ENCODE measurements around the gene RFX3. TPM values are rescaled to one million over a fixed set of nuclear protein-coding genes. Genes with fewer than 3 reads are reported as not detected.

The RFX3 gene
- total and polyA plus RNA-seq, 2 experiments from 2014 or later: 5.8 to 7.9 TPM

DNA sequence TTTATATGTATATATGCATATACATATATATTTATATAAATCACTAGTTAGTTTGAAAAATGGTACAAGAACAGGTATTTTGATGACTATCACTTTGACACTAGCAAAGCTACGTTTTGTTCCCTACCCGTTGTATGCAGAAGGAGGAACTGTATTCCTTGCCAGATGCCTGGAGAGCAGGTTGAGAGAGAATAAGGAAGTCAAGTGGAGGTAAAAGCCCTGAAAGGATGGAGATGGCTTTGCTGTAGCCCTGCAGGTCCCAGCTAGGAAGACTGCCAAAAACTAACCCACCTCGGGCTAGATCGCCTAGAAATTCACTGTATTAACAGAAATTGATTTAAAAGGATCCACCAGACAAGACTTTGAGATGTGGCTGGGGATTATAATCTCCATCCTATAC lies 229.3 kb downstream of the RFX3 start:
- Histone ChIP-seq H3K4me2 (no peak overlapping the region), H3K79me2 (no peaks in the 10 kb centered on the region), H4K20me1 (ENCODE audit: insufficient read depth, poor library complexity, severe bottlenecking) (no peaks in the 10 kb centered on the region), H3K4me1 (ENCODE audit: insufficient read depth) (no peaks in the 10 kb centered on the region), H3K27ac (no peak overlapping the region), H2AFZ (no peak overlapping the region), H3K4me3 (no peak overlapping the region), H3K9me2 (replicated peaks; ENCODE audit: insufficient read depth) (no peaks in the 10 kb centered on the region), H3K36me3 (replicated peaks; ENCODE audit: insufficient read depth, low read depth) (no peaks in the 10 kb centered on the region), H3K27me3 (no peaks in the 10 kb centered on the region), H3K9me3 (ENCODE audit: low read depth) (no peaks in the 10 kb centered on the region)
- TF ChIP-seq, protein P1, sequence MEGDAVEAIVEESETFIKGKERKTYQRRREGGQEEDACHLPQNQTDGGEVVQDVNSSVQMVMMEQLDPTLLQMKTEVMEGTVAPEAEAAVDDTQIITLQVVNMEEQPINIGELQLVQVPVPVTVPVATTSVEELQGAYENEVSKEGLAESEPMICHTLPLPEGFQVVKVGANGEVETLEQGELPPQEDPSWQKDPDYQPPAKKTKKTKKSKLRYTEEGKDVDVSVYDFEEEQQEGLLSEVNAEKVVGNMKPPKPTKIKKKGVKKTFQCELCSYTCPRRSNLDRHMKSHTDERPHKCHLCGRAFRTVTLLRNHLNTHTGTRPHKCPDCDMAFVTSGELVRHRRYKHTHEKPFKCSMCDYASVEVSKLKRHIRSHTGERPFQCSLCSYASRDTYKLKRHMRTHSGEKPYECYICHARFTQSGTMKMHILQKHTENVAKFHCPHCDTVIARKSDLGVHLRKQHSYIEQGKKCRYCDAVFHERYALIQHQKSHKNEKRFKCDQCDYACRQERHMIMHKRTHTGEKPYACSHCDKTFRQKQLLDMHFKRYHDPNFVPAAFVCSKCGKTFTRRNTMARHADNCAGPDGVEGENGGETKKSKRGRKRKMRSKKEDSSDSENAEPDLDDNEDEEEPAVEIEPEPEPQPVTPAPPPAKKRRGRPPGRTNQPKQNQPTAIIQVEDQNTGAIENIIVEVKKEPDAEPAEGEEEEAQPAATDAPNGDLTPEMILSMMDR (IDR thresholded peaks at IDR 0.05; ENCODE audit: poor library complexity): no peak
- TF ChIP-seq EZH2phosphoT487 (IDR thresholded peaks at IDR 0.05; ENCODE audit: low read depth, severe bottlenecking, unreplicated experiment) (no peak), EZH2 (IDR thresholded peaks at IDR 0.05; ENCODE audit: borderline replicate concordance) (no peak)
- WGBS (ENCODE audit: low lambda C conversion rate, missing lambda C conversion rate): 82% methylated on average over 4 of the region's 4 CpGs
- no peak for DNase-seq (ENCODE audit: low spot score)

DNA sequence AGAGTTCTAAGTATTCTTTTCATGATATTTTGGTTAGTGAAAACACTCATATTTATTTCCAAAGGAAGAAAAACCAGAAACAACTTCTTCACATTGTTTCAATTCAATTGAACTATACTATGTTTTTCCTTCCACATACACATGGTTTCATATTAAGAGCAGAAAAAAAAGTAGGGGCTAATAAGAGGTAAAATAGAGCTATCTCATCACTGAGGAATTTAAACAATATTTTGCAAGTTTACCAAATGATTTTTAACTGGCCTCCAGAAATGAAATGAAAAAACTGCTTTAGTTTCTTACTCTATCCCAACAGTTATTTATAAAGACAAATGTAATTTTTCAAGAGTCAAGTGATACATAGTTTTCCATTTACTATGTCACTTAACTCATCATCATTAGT lies 233.5 kb downstream of the RFX3 start:
- no peaks in the 10 kb centered on the region for H3K36me3 ChIP-seq (replicated peaks; ENCODE audit: insufficient read depth, low read depth)
- H3K9me2 ChIP-seq (replicated peaks; ENCODE audit: insufficient read depth): no peaks in the 10 kb centered on the region
- no peak for DNase-seq (ENCODE audit: low spot score)
- no peak overlapping the region for H3K27ac ChIP-seq
- H2AFZ ChIP-seq: no peak overlapping the region
- no peaks in the 10 kb centered on the region for H3K9me3 ChIP-seq (ENCODE audit: low read depth)
- H4K20me1 ChIP-seq (ENCODE audit: insufficient read depth, poor library complexity, severe bottlenecking): no peaks in the 10 kb centered on the region
- TF ChIP-seq EZH2 (IDR thresholded peaks at IDR 0.05; ENCODE audit: borderline replicate concordance) (no peak), EZH2phosphoT487 (IDR thresholded peaks at IDR 0.05; ENCODE audit: low read depth, severe bottlenecking, unreplicated experiment) (no peak)
- TF ChIP-seq, protein P1 (IDR thresholded peaks at IDR 0.05; ENCODE audit: poor library complexity): no peak
- H3K4me3 ChIP-seq: no peak overlapping the region
- no peak overlapping the region for H3K4me2 ChIP-seq
- H3K4me1 ChIP-seq (ENCODE audit: insufficient read depth): no peaks in the 10 kb centered on the region
- H3K27me3 ChIP-seq: no peaks in the 10 kb centered on the region
- no peaks in the 10 kb centered on the region for H3K79me2 ChIP-seq

DNA sequence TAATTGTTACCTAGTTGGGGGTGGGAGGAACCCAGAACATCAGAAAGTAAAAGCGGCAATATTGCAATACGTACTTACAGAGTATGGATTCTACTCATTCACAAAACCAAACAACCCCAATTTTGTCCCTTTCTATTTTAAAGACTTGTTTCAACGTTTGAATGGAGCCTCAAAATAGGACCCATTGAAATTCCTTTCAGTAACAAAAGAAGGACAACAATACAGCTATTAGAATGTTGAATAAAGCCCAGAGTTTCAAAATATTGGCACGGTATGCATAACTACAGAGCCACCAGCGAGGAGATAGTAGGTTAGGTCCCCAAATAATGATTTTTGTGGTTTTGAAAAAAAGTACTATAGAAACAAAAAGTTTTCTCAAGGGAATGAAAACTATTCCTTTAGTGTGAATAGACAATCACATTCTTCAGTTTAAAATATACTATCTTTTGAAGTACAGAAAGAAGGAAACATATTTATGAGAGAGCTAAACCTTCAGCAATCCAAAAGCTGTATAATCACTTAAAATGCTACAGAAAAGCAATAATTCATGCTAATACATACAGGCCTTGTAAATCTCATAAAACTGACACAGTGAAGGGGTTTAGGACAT lies 235.5 kb downstream of the RFX3 start:
- Histone ChIP-seq H3K4me2 (no peak overlapping the region), H3K9me2 (replicated peaks; ENCODE audit: insufficient read depth) (no peaks in the 10 kb centered on the region), H3K27me3 (no peaks in the 10 kb centered on the region), H3K4me3 (no peak overlapping the region), H2AFZ (no peak overlapping the region), H3K79me2 (no peaks in the 10 kb centered on the region), H3K36me3 (replicated peaks; ENCODE audit: insufficient read depth, low read depth) (no peaks in the 10 kb centered on the region), H3K9me3 (ENCODE audit: low read depth) (no peaks in the 10 kb centered on the region), H3K4me1 (ENCODE audit: insufficient read depth) (no peaks in the 10 kb centered on the region), H4K20me1 (ENCODE audit: insufficient read depth, poor library complexity, severe bottlenecking) (no peaks in the 10 kb centered on the region), H3K27ac (no peak overlapping the region)
- DNase-seq (ENCODE audit: low spot score): no peak
- WGBS (ENCODE audit: low lambda C conversion rate, missing lambda C conversion rate): 75% methylated on average over 5 of the region's 5 CpGs
- TF ChIP-seq, protein P1 (IDR thresholded peaks at IDR 0.05; ENCODE audit: poor library complexity): no peak
- TF ChIP-seq EZH2phosphoT487 (IDR thresholded peaks at IDR 0.05; ENCODE audit: low read depth, severe bottlenecking, unreplicated experiment): no peak
- no peak for TF ChIP-seq EZH2 (IDR thresholded peaks at IDR 0.05; ENCODE audit: borderline replicate concordance)

DNA sequence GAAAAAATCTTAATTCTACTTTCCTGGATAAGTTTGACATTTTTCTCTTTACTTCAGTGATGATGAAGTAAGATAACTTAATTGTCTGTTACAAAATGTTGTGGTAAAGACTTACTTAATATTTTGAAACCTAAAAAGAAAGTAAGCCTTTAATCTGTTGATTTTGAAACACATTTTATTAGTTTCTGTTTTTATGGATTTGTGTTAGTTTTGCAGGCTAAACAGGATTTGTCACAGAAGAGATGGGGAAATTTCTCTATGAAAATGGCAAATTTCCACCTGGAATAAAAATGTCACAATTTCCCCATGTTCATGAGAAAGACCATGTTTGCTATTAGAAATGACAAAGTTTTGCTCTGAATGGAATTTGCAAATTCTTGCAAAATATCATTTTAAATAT lies 237.1 kb downstream of the RFX3 start:
- Histone ChIP-seq H3K36me3 (replicated peaks; ENCODE audit: insufficient read depth, low read depth) (no peaks in the 10 kb centered on the region), H3K9me3 (ENCODE audit: low read depth) (no peaks in the 10 kb centered on the region), H2AFZ (no peak overlapping the region), H3K9me2 (replicated peaks; ENCODE audit: insufficient read depth) (no peaks in the 10 kb centered on the region), H3K27ac (no peak overlapping the region), H3K4me1 (ENCODE audit: insufficient read depth) (no peaks in the 10 kb centered on the region), H3K27me3 (no peaks in the 10 kb centered on the region), H3K79me2 (no peaks in the 10 kb centered on the region), H4K20me1 (ENCODE audit: insufficient read depth, poor library complexity, severe bottlenecking) (no peaks in the 10 kb centered on the region), H3K4me3 (no peak overlapping the region), H3K4me2 (no peak overlapping the region)
- DNase-seq (ENCODE audit: low spot score): no peak
- no peak for TF ChIP-seq EZH2phosphoT487 (IDR thresholded peaks at IDR 0.05; ENCODE audit: low read depth, severe bottlenecking, unreplicated experiment)
- TF ChIP-seq, protein P1 (IDR thresholded peaks at IDR 0.05; ENCODE audit: poor library complexity): no peak
- no peak for TF ChIP-seq EZH2 (IDR thresholded peaks at IDR 0.05; ENCODE audit: borderline replicate concordance)
